HUDEP-2 (cell line): Measurements from ENCODE around the gene EFNB1.

Experiments
- DNase-seq, 76 experiments: peaks; one replicate each; lab custom pipeline; 2025; ENCODE audit not compliant: unreplicated experiment in 76 of 76; lab: John Stamatoyannopoulos, UW

Gene EFNB1

DNA sequence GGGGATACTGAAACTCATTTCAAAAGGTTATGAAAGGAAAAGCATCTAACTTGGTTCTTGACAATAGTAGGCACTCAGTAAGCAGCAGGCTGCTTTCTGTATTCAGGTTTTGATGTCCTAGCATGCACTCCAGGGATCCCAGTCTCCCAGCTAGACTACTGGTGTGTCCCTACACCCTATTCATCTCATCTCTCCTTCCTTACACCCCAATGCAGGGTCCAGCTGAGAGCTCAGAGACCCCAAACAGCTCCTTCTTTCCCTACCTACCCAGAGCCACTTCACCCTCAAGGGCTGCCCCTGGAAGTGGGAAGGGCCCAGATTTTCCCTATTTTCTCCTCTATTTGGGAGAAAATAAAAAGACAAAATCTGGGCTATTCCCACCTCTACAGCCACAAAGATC lies 1.6 kb upstream of the EFNB1 start:
- DNase-seq, result no peak

DNA sequence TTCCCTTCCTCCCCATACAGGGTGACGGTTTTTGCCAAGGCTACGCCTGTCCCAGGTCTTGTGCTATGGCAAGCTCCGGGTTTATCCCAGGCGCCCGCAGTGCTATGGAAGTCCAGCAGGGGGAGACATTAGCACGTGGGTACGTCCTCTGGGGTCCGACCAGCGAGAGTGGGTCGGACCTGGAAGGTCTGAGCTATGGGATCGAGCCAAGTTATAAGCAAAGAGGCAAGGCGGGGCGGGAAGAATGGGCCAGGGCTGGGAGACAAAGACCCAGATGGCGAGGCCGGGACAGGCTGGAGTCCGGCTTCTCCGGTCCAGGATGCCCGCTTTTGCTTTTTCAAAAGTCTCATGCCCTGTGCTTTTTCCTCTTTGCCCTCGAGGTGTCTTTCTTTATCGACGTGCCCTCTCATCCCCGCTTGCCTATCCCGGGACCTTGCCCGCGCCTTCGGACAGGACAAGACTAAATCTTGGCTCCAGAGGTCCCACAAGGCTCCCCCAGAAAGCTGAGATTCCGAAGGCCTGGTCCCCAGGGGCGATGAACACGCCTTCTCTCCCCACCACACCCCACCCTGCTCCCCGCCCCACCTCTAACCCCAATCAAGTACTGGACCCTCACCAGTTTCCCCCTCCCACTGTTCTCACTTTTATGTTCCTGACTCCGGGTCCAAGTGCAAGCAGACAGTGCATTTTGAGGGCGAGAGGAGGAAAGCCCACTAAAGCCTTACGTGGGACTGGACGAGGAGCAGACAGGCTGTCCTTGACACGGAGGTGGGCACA lies 785 bp upstream of the EFNB1 start:
- DNase-seq, result peak in 66 of 76 experiments; percentile 1 to 65 (median 30)

- peak in 7 of 76 experiments; percentile 0 to 8 (median 1) for DNase-seq
Observed at GRCh38 chrX:68829582-68830418, 979 bp downstream of the EFNB1 start.

DNA sequence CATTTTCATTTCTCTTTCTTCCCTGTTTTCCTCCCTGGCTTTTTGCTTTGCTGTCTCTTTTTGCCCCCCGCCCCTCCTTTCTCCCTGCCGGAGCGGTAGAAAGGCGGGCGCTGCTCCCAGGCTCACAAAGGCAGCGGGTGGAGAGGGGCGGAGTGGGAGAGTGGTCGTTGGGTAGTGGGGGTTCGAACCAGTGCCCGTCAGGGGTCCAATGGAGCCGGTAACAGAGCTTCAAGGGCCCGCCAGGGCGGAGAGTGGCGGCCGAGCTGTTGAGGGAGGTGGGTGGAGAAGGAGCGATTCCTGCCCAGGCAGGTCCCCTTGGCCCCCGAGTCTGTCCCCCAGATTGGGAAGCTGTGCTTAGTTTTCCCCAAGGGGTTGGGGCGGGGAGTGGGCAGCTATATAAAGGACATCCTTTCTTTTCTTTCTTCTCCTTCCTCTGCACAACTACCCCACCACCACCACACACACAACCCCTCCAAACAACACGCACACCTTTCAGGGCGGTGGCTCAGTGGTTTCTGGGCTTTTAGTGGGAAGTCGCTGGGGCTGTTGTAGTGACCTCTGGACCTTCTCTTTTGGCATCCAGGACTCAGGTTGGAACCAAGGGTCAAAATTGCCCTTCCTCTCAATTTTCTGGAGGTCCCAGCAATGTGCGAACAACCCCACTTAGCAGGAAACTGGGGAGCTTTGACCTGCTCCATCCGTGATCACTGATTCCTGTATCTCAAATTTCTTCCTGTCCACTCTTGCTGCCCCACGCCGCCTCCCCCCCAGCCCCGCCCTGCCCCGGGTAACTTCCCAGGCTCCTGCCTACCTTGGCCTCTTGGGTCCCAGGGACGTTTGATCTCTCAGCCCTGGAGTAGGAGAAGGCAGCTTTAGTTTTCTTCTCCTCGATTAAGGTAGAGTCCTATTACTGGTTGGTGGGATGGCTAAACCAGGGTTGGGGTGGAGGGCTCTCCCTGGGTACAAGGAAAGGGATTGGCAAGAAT lies 1.9 kb downstream of the EFNB1 start:
- no peak for DNase-seq

DNA sequence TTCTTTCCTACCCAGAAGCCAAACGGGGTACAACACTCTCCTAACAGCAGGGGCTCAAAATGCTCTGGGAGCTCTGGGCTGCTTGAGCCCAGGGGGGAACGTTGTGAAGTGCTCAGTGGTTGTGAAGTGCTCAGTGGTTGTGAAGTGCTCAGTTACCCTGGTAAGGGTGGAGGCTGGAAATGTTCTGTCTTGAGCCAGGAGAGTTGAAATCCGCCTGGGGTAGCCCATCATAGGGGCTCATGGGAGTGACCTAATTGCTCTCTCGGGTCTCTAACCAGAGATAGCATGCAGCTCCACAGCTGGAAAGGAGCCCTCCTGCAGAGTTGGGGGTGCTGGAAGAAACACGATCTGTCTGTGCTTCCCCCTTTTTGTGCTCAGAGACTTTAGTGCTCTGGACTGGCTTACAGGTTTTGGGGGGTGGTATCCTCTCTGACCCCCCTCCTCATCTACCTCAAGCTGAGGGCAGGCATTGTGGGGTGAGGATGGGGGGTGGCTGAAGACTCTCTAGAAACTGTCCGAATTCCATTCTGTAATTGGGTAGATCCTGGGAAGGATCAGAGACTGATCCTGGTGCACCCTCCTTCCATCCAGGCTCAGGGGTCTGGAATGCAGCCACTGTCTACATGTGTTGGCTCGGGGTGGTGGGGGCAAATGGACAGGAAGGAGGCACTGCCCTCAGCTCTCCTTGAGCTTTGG lies 2.7 kb downstream of the EFNB1 start:
- no peak for DNase-seq

DNA sequence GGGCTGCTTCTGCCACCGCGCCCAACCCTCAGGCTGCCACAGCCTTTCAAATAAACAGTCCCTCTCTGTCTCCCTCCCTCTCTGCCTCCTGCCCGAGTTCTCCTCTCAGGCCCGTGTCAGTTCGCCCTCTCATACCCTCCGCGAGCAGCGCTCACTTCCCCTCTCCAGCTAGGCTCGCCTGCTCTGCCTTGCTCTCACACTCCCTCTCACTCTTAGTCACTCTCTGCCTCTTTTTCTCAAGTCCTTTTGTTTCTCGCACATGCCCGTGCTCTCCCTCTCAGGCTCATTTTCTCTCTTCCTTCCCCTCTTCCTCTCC lies 3.2 kb downstream of the EFNB1 start:
- DNase-seq, result peak in 3 of 76 experiments; percentile 5 to 6 (median 6)

- no peak for DNase-seq
Observed at GRCh38 chrX:68832516-68833447, 4.0 kb downstream of the EFNB1 start.

GRCh38 chrX:68833448-68833805 lies 4.6 kb downstream of the EFNB1 start:
- no peak for DNase-seq

DNA sequence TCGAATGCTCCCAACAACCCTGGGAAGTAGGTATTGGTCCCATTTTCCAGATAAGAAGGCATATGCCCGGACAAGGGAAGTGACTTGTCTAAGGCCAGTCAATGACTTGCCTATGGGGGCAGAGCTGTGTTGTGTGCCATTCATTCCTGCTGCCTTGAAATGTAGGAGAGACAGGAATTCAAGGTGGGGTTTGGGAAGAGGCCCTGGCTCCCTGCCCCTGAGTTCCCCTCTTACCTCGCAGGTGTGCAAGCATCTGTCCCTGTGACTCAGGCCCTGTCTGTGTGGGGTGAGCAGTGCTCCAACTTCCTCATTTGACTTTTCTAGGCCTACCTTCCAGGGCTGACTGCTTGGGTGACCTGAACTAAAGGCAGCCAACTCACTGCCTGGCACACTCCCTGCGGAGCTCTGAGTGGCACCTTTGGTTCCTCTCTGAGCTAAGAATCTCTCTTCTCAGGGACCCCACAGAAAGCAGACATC lies 5.1 kb downstream of the EFNB1 start:
- DNase-seq, result no peak

GRCh38 chrX:68834371-68835103 lies 5.7 kb downstream of the EFNB1 start:
- no peak for DNase-seq

GRCh38 chrX:68835104-68835442 lies 6.3 kb downstream of the EFNB1 start:
- DNase-seq, result no peak

GRCh38 chrX:68835468-68835867 lies 6.6 kb downstream of the EFNB1 start:
- DNase-seq, result no peak

DNA sequence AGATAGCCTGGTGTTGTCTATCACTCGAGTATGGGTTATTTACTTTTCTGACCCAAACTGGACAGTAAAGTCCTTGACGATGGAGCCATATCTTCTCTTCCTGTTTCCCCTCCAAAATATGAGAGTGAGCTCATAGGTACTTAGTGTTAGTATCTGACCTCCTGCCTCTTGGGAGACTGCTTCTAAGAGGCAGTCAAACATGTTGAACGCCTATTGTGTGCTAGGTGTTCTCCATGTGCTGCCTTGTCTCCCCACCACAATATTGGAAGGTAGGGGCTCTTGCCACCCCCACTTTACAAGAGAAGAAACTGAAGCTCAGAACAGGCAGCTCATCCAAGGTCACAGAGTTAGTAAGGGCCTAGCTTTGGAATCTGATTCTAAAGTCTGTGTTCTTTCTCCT lies 8.3 kb downstream of the EFNB1 start:
- no peak for DNase-seq

GRCh38 chrX:68838571-68838910 lies 9.7 kb downstream of the EFNB1 start:
- no peak for DNase-seq

GRCh38 chrX:68839771-68840170 lies 10.9 kb downstream of the EFNB1 start:
- no peak for DNase-seq

DNA sequence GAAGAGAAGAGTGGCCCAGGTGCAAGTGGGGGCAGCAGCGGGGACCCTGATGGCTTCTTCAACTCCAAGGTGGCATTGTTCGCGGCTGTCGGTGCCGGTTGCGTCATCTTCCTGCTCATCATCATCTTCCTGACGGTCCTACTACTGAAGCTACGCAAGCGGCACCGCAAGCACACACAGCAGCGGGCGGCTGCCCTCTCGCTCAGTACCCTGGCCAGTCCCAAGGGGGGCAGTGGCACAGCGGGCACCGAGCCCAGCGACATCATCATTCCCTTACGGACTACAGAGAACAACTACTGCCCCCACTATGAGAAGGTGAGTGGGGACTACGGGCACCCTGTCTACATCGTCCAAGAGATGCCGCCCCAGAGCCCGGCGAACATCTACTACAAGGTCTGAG lies 11.4 kb downstream of the EFNB1 start:
- no peak for DNase-seq

DNA sequence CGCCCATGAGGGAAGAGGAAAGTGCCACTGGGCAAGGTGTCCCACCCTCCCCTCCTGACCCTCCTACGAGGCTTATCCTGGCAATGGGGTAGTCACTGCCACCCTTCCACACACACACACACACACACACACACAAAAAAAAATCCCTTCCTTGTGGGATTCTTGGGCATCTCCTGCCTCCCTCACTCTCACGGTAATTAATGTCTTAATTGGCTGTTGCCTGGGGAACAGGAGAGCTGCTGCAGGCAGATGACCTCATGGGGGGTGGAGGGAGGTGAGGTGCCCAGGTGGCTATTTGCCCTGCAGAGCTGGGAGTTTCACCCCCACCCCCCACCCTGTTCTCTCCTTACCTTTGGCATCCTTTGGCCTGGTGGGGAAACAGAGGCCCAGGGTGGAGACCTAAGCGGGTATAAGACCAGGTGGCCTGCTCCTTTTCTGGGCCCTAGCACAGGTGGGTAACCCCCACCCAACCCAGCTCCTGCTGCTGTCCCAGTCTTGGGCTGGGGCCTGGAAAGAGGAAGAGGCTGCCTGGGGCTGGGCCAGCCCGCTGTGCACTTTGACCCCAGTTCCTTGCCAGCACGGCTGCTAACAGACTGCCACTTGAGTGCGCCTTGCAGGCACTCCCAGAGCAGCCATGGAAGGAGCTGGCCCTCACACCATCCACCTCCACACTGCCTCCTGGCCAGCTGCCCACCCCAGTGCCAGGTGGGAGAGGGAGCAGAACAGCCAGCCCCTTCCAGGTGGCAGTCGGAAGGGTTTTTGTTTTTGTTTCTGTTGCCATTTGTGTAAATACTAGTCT lies 12.6 kb downstream of the EFNB1 start:
- DNase-seq, result no peak

GRCh38 chrX:68842351-68842750 lies 13.5 kb downstream of the EFNB1 start:
- no peak for DNase-seq
